ENCODE measurements around the gene SLC7A8.

Gene SLC7A8

GRCh38 chr14:23137813-23138535, 45.5 kb downstream of the SLC7A8 start:
- Mint-ChIP-seq H3K36me3 (ENCODE audit: low read depth) (no peaks in the 10 kb centered on the region), H3K4me3 (no peak overlapping the region), H3K9me3 (no peaks in the 10 kb centered on the region), H3K4me1 (ENCODE audit: low read depth) (no peaks in the 10 kb centered on the region), H3K27me3 (ENCODE audit: low read depth) (no peaks in the 10 kb centered on the region), H3K27ac (no peak overlapping the region)

- Mint-ChIP-seq H3K9me3 (no peaks in the 10 kb centered on the region), H3K27ac (no peak overlapping the region), H3K27me3 (ENCODE audit: low read depth) (no peaks in the 10 kb centered on the region), H3K4me3 (no peak overlapping the region), H3K36me3 (ENCODE audit: low read depth) (no peaks in the 10 kb centered on the region), H3K4me1 (ENCODE audit: low read depth) (no peaks in the 10 kb centered on the region)
Measured at GRCh38 chr14:23137192-23137812, 46.2 kb downstream of the SLC7A8 start.

GRCh38 chr14:23136566-23137133, 46.8 kb downstream of the SLC7A8 start:
- Mint-ChIP-seq H3K36me3 (ENCODE audit: low read depth) (no peaks in the 10 kb centered on the region), H3K9me3 (no peaks in the 10 kb centered on the region), H3K27me3 (ENCODE audit: low read depth) (no peaks in the 10 kb centered on the region), H3K27ac (no peak overlapping the region), H3K4me3 (no peak overlapping the region), H3K4me1 (ENCODE audit: low read depth) (no peaks in the 10 kb centered on the region)

- Mint-ChIP-seq H3K4me3 (no peak overlapping the region), H3K9me3 (no peaks in the 10 kb centered on the region), H3K27me3 (ENCODE audit: low read depth) (peaks cover 19% of the 10 kb centered on the region), H3K4me1 (ENCODE audit: low read depth) (peaks cover 6% of the 10 kb centered on the region), H3K27ac (no peak overlapping the region), H3K36me3 (ENCODE audit: low read depth) (no peaks in the 10 kb centered on the region)
Measured at GRCh38 chr14:23132970-23133369, 50.5 kb downstream of the SLC7A8 start.

- H3K36me3 Mint-ChIP-seq (ENCODE audit: low read depth): no peaks in the 10 kb centered on the region
- no peak overlapping the region for H3K4me3 Mint-ChIP-seq
- H3K27ac Mint-ChIP-seq: no peak overlapping the region
- H3K27me3 Mint-ChIP-seq (ENCODE audit: low read depth): peaks cover 19% of the 10 kb centered on the region
- H3K9me3 Mint-ChIP-seq: no peaks in the 10 kb centered on the region
- peaks cover 6% of the 10 kb centered on the region for H3K4me1 Mint-ChIP-seq (ENCODE audit: low read depth)
Measured at GRCh38 chr14:23131482-23131881, 52.0 kb downstream of the SLC7A8 start.

- Mint-ChIP-seq H3K27ac (no peak overlapping the region), H3K4me1 (ENCODE audit: low read depth) (peaks cover 6% of the 10 kb centered on the region), H3K9me3 (no peaks in the 10 kb centered on the region), H3K4me3 (no peak overlapping the region), H3K27me3 (ENCODE audit: low read depth) (peaks cover 19% of the 10 kb centered on the region), H3K36me3 (ENCODE audit: low read depth) (no peaks in the 10 kb centered on the region)
Measured at GRCh38 chr14:23130871-23131270, 52.6 kb downstream of the SLC7A8 start.

GRCh38 chr14:23129759-23130316, 53.6 kb downstream of the SLC7A8 start:
- H3K4me3 Mint-ChIP-seq: no peak overlapping the region
- no peaks in the 10 kb centered on the region for H3K36me3 Mint-ChIP-seq (ENCODE audit: low read depth)
- H3K27me3 Mint-ChIP-seq (ENCODE audit: low read depth): peaks cover 19% of the 10 kb centered on the region
- no peak overlapping the region for H3K27ac Mint-ChIP-seq
- H3K9me3 Mint-ChIP-seq: no peaks in the 10 kb centered on the region
- peaks cover 6% of the 10 kb centered on the region for H3K4me1 Mint-ChIP-seq (ENCODE audit: low read depth)

- Mint-ChIP-seq H3K27ac (no peak overlapping the region), H3K27me3 (ENCODE audit: low read depth) (peaks cover 23% of the 10 kb centered on the region), H3K9me3 (no peaks in the 10 kb centered on the region), H3K4me1 (ENCODE audit: low read depth) (peaks cover 6% of the 10 kb centered on the region), H3K4me3 (no peak overlapping the region), H3K36me3 (ENCODE audit: low read depth) (no peaks in the 10 kb centered on the region)
Measured at GRCh38 chr14:23128969-23129758, 54.3 kb downstream of the SLC7A8 start.

GRCh38 chr14:23127861-23128260, 55.6 kb downstream of the SLC7A8 start:
- Mint-ChIP-seq H3K4me1 (ENCODE audit: low read depth) (peaks cover 6% of the 10 kb centered on the region), H3K4me3 (no peak overlapping the region), H3K27me3 (ENCODE audit: low read depth) (peaks cover 31% of the 10 kb centered on the region), H3K9me3 (no peaks in the 10 kb centered on the region), H3K27ac (no peak overlapping the region), H3K36me3 (ENCODE audit: low read depth) (no peaks in the 10 kb centered on the region)

GRCh38 chr14:23126548-23127278, 56.7 kb downstream of the SLC7A8 start:
- Mint-ChIP-seq H3K27ac (no peak overlapping the region), H3K9me3 (no peaks in the 10 kb centered on the region), H3K4me3 (no peak overlapping the region), H3K27me3 (ENCODE audit: low read depth) (peaks cover 32% of the 10 kb centered on the region), H3K4me1 (ENCODE audit: low read depth) (peaks cover 6% of the 10 kb centered on the region), H3K36me3 (ENCODE audit: low read depth) (no peaks in the 10 kb centered on the region)

GRCh38 chr14:23125933-23126524, 57.4 kb downstream of the SLC7A8 start:
- peaks cover 12% of the 10 kb centered on the region for H3K4me1 Mint-ChIP-seq (ENCODE audit: low read depth)
- H3K27me3 Mint-ChIP-seq (ENCODE audit: low read depth): peaks cover 29% of the 10 kb centered on the region
- H3K36me3 Mint-ChIP-seq (ENCODE audit: low read depth): no peaks in the 10 kb centered on the region
- no peaks in the 10 kb centered on the region for H3K9me3 Mint-ChIP-seq
- no peak overlapping the region for H3K4me3 Mint-ChIP-seq
- H3K27ac Mint-ChIP-seq: no peak overlapping the region

GRCh38 chr14:23125011-23125410, 58.4 kb downstream of the SLC7A8 start:
- no peak overlapping the region for H3K27ac Mint-ChIP-seq

GRCh38 chr14:23124337-23124954, 59.0 kb downstream of the SLC7A8 start:
- peaks cover 27% of the 10 kb centered on the region for H3K4me1 Mint-ChIP-seq (ENCODE audit: low read depth)
- no peaks in the 10 kb centered on the region for H3K36me3 Mint-ChIP-seq (ENCODE audit: low read depth)
- no peak overlapping the region for H3K4me3 Mint-ChIP-seq
- H3K9me3 Mint-ChIP-seq: no peaks in the 10 kb centered on the region
- H3K27me3 Mint-ChIP-seq (ENCODE audit: low read depth): peaks cover 20% of the 10 kb centered on the region
- no peak overlapping the region for H3K27ac Mint-ChIP-seq

More at GRCh38 chr14:23125011-23125410, 58.4 kb downstream of the SLC7A8 start:
- Mint-ChIP-seq H3K9me3 (no peaks in the 10 kb centered on the region), H3K27me3 (ENCODE audit: low read depth) (peaks cover 21% of the 10 kb centered on the region), H3K4me3 (no peak overlapping the region), H3K4me1 (ENCODE audit: low read depth) (peaks cover 22% of the 10 kb centered on the region), H3K36me3 (ENCODE audit: low read depth) (no peaks in the 10 kb centered on the region)
